GM12872 (cell line): ENCODE measurements around the gene RDH5.

ENCODE experiments used
- TF ChIP-seq, protein P1 (sequence below): IDR thresholded peaks from 3 replicates; pipeline ENCODE4 v1.5.1; 2011; ENCODE audit warnings: low read depth, mild to moderate bottlenecking, low read length, moderate library complexity; ENCODE audit not compliant: insufficient read depth

Gene RDH5

GRCh38 chr12:55697686-55698085, 22.5 kb upstream of the RDH5 start:
- TF ChIP-seq, protein P1, sequence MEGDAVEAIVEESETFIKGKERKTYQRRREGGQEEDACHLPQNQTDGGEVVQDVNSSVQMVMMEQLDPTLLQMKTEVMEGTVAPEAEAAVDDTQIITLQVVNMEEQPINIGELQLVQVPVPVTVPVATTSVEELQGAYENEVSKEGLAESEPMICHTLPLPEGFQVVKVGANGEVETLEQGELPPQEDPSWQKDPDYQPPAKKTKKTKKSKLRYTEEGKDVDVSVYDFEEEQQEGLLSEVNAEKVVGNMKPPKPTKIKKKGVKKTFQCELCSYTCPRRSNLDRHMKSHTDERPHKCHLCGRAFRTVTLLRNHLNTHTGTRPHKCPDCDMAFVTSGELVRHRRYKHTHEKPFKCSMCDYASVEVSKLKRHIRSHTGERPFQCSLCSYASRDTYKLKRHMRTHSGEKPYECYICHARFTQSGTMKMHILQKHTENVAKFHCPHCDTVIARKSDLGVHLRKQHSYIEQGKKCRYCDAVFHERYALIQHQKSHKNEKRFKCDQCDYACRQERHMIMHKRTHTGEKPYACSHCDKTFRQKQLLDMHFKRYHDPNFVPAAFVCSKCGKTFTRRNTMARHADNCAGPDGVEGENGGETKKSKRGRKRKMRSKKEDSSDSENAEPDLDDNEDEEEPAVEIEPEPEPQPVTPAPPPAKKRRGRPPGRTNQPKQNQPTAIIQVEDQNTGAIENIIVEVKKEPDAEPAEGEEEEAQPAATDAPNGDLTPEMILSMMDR, result no peak

- TF ChIP-seq, protein P1, result no peak
Observed at GRCh38 chr12:55698241-55698955, 21.8 kb upstream of the RDH5 start.

DNA sequence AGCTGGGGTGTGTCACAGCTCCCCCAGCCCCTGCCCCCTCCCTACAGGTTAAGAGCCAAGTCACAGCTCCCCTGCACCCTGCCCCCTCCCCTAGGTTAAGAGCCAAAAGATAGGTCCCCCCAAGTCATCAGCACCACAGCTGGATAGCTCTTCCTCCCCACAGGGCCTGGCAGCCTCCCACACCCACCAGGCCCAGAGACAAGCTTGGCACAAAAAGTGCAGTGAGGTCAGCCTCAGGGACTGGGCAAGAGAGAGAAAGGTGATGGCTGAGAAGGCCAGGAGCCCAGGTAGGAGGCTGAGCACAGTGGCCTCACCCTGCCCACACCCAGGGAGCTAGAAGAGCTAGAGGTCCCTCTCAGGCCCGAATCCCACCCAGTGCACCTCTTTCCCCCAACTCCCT, 21.2 kb upstream of the RDH5 start:
- TF ChIP-seq, protein P1, result no peak

DNA sequence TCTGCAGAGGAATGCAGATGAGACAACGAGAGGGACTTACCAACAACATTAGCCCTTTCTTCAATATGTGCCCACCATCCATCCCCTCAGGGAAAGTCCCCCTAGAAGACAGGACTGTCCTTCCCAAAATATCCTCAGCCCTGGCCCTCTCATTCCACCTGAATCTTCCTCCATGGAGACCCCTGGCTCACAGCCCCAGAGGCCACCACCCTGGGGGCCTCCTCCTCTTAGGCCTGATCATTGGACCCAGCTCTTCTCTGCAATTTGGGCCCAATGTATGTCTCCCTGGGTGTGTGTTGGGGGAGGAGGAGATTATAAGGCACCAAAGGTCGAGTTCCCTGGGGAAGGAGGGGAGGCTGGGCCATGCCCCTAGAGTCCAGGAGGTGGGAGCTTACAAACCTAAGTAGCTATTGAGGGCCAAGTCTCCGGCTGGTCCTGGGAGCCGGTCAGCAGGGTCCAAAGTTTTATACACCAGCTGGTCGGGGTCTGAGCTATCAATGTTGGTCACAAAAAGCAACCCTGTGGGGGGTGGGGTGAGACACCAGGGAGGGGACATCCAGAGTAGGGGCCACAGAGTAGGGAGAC, 20.6 kb upstream of the RDH5 start:
- TF ChIP-seq, protein P1, result no peak

- TF ChIP-seq, protein P1, result no peak
Observed at GRCh38 chr12:55700255-55701018, 19.8 kb upstream of the RDH5 start.

- TF ChIP-seq, protein P1, result no peak
Observed at GRCh38 chr12:55702861-55703260, 17.3 kb upstream of the RDH5 start.

- TF ChIP-seq, protein P1, result no peak
Observed at GRCh38 chr12:55703288-55703687, 16.9 kb upstream of the RDH5 start.
